IPS-11a (cell line): Measurements from ENCODE around the gene SMIM22.

Experiments
- H3K4me3 ChIP-seq: one replicate; pipeline ENCODE4 v1.5.1; 2013; ENCODE audit warnings: low read depth, low read length, control low read depth

SMIM22 gene

GRCh38 chr16:4795828-4796572, 831 bp downstream of the SMIM22 start:
- no peak overlapping the region for H3K4me3 ChIP-seq

GRCh38 chr16:4796982-4797804, 2.0 kb downstream of the SMIM22 start:
- H3K4me3 ChIP-seq: no peak overlapping the region

- H3K4me3 ChIP-seq: no peak overlapping the region
These were observed 2.7 kb downstream of the SMIM22 start for GRCh38 chr16:4797805-4798252.

- H3K4me3 ChIP-seq: no peak overlapping the region
These were observed 3.3 kb downstream of the SMIM22 start for GRCh38 chr16:4798456-4798855.

GRCh38 chr16:4799171-4799855, 4.1 kb downstream of the SMIM22 start:
- no peak overlapping the region for H3K4me3 ChIP-seq

- no peak overlapping the region for H3K4me3 ChIP-seq
These were observed 5.3 kb downstream of the SMIM22 start for GRCh38 chr16:4800290-4801041.

GRCh38 chr16:4801051-4801961, 6.1 kb downstream of the SMIM22 start:
- peak overlapping the region; percentile 67 for H3K4me3 ChIP-seq

GRCh38 chr16:4801962-4802658, 6.9 kb downstream of the SMIM22 start, which contains the start of gene ROGDI:
ROGDI (minus strand) TSS chr16:4802633; CDS start chr16:4802571, 62 bp downstream.
- peak within 1 kb of the TSS; percentile 67 for H3K4me3 ChIP-seq

- H3K4me3 ChIP-seq: peak overlapping the region; percentile 67
These were observed 7.6 kb downstream of the SMIM22 start for GRCh38 chr16:4802659-4803287.

- H3K4me3 ChIP-seq: peak overlapping the region; percentile 67
These were observed 8.3 kb downstream of the SMIM22 start for GRCh38 chr16:4803401-4803844.

- H3K4me3 ChIP-seq: no peak overlapping the region
These were observed 9.0 kb downstream of the SMIM22 start for GRCh38 chr16:4803898-4804762.

GRCh38 chr16:4805231-4805630, 10.1 kb downstream of the SMIM22 start:
- no peak overlapping the region for H3K4me3 ChIP-seq

GRCh38 chr16:4806280-4806679, 11.1 kb downstream of the SMIM22 start:
- no peak overlapping the region for H3K4me3 ChIP-seq

- H3K4me3 ChIP-seq: no peak overlapping the region
These were observed 16.1 kb downstream of the SMIM22 start for GRCh38 chr16:4811242-4811641.

- no peak overlapping the region for H3K4me3 ChIP-seq
These were observed 16.6 kb downstream of the SMIM22 start for GRCh38 chr16:4811773-4812172.

- no peak overlapping the region for H3K4me3 ChIP-seq
These were observed 18.3 kb downstream of the SMIM22 start for GRCh38 chr16:4813251-4814003.

GRCh38 chr16:4814046-4814445, 18.9 kb downstream of the SMIM22 start:
- no peak overlapping the region for H3K4me3 ChIP-seq
